IMR-90 (cell line): ENCODE data around the gene AKAP13. TPM values are rescaled to one million over a fixed set of nuclear protein-coding genes. Genes with fewer than 3 reads are reported as not detected.

ENCODE experiments used
- ATAC-seq: fragments of 200-7000 bp; cut with Tn5 transposase; 2 replicates; pipeline ENCODE4 v1.9.1; 2020; ENCODE audit warnings: low read depth, mild to moderate bottlenecking, moderate library complexity
- BruUV-seq: library from RNA; stranded (reverse); fragments of 400-500 nt; replicated peaks from 2 replicates; lab custom pipeline; 2021; lab: Mats Ljungman, UMichigan
- CTCF ChIA-PET: fragments of 300-600 bp; formaldehyde crosslinking; extraction: SDS; loops from one replicate; lab custom pipeline; 2021; ENCODE audit warnings: antibody characterized with exemption; lab: Yijun Ruan, JAX
- POLR2A ChIA-PET: fragments of 300-600 bp; sonication (Branson Sonifier 250); formaldehyde crosslinking; loops from one replicate; lab custom pipeline; 2022; ENCODE audit warnings: antibody characterized with exemption; ENCODE audit not compliant: unreplicated experiment; lab: Charles Lee
- DNase-seq: peaks from one replicate; pipeline ENCODE4 v3.0.0; 2013
- H2AFZ ChIP-seq: replicated peaks from 2 replicates; pipeline ENCODE3; 2013; ENCODE audit warnings: low read length, mild to moderate bottlenecking; ENCODE audit not compliant: poor library complexity
- H2AK5ac ChIP-seq: 2 replicates; pipeline ENCODE4 v1.6.1; 2013; ENCODE audit warnings: low read depth, low read length, inconsistent platforms
- H2AK9ac ChIP-seq: replicated peaks from 2 replicates; pipeline ENCODE3; 2013; ENCODE audit warnings: mild to moderate bottlenecking, low read depth, low read length, moderate library complexity; ENCODE audit not compliant: poor library complexity
- H2BK120ac ChIP-seq: 2 replicates; pipeline ENCODE4 v1.6.1; 2013; ENCODE audit warnings: low read depth, low read length, inconsistent platforms
- H2BK15ac ChIP-seq: 3 replicates; pipeline ENCODE4 v1.6.1; 2013; ENCODE audit warnings: low read depth, low read length, inconsistent platforms
- H2BK20ac ChIP-seq: 2 replicates; pipeline ENCODE4 v1.6.1; 2013; ENCODE audit warnings: low read depth, mild to moderate bottlenecking, inconsistent platforms, low read length, moderate library complexity
- H2BK5ac ChIP-seq: 2 replicates; pipeline ENCODE4 v1.6.1; 2013; ENCODE audit warnings: mild to moderate bottlenecking, low read depth, low read length, inconsistent platforms; ENCODE audit not compliant: poor library complexity, severe bottlenecking
- H3K14ac ChIP-seq: replicated peaks from 2 replicates; pipeline ENCODE4 v1.6.1; 2013; ENCODE audit warnings: low read depth, low read length, inconsistent platforms
- H3K18ac ChIP-seq: 2 replicates; pipeline ENCODE4 v1.6.1; 2013; ENCODE audit warnings: low read depth, low read length, control low read depth
- H3K23ac ChIP-seq: 2 replicates; pipeline ENCODE4 v1.6.1; 2013; ENCODE audit warnings: low read depth, low read length, inconsistent platforms
- H3K27ac ChIP-seq: 2 replicates; pipeline ENCODE4 v1.5.1; 2013; ENCODE audit warnings: mild to moderate bottlenecking, control low read depth, low read length; ENCODE audit not compliant: insufficient read depth
- H3K27me3 ChIP-seq: 2 replicates; pipeline ENCODE4 v1.6.1; 2013; ENCODE audit warnings: low read length; ENCODE audit not compliant: control insufficient read depth, insufficient read depth
- H3K36me3 ChIP-seq: 2 replicates; pipeline ENCODE4 v1.6.1; 2013; ENCODE audit warnings: low read length, mixed read lengths; ENCODE audit not compliant: control insufficient read depth, insufficient read depth
- H3K4ac ChIP-seq: 2 replicates; pipeline ENCODE4 v1.6.1; 2013; ENCODE audit warnings: low read depth, low read length, inconsistent platforms
- H3K4me1 ChIP-seq: 2 replicates; pipeline ENCODE4 v1.6.1; 2013; ENCODE audit warnings: low read length, mixed read lengths; ENCODE audit not compliant: control insufficient read depth, insufficient read depth
- H3K4me2 ChIP-seq: 2 replicates; pipeline ENCODE4 v1.6.1; 2013; ENCODE audit warnings: low read depth, mild to moderate bottlenecking, control low read depth, low read length, moderate library complexity
- H3K4me3 ChIP-seq: 2 replicates; pipeline ENCODE4 v1.5.1; 2013; ENCODE audit warnings: low read depth, mild to moderate bottlenecking, control low read depth, low read length, moderate library complexity; ENCODE audit not compliant: insufficient read depth
- H3K56ac ChIP-seq: 2 replicates; pipeline ENCODE4 v1.6.1; 2013; ENCODE audit warnings: low read length, inconsistent platforms; ENCODE audit not compliant: insufficient read depth; ENCODE audit errors: extremely low read depth
- H3K79me1 ChIP-seq, 2 experiments: 2 replicates each; pipeline ENCODE4 v1.6.1; 2013; ENCODE audit warnings: low read length in 2 of 2, inconsistent platforms in 1 of 2, low read depth in 1 of 2
- H3K9ac ChIP-seq: 2 replicates; pipeline ENCODE4 v1.6.1; 2013; ENCODE audit warnings: low read depth, low read length, control low read depth
- H3K9me1 ChIP-seq: 2 replicates; pipeline ENCODE4 v1.6.1; 2013; ENCODE audit warnings: low read length, inconsistent platforms; ENCODE audit not compliant: insufficient read depth
- H3K9me3 ChIP-seq: 2 replicates; pipeline ENCODE4 v1.6.1; 2013; ENCODE audit warnings: low read length; ENCODE audit not compliant: control insufficient read depth, insufficient read depth
- H4K20me1 ChIP-seq: 2 replicates; pipeline ENCODE4 v1.6.1; 2013; ENCODE audit warnings: low read length, inconsistent platforms; ENCODE audit not compliant: insufficient read depth
- H4K5ac ChIP-seq: 2 replicates; pipeline ENCODE4 v1.6.1; 2013; ENCODE audit warnings: mild to moderate bottlenecking, low read depth, low read length, control low read depth
- H4K8ac ChIP-seq, 2 experiments: 2 replicates each; pipeline ENCODE4 v1.6.1; 2013; ENCODE audit warnings: low read depth in 2 of 2, low read length in 2 of 2, control low read depth in 1 of 2, inconsistent platforms in 1 of 2
- H4K91ac ChIP-seq: 2 replicates; pipeline ENCODE4 v1.6.1; 2013; ENCODE audit warnings: low read depth, low read length, inconsistent platforms; ENCODE audit not compliant: insufficient read depth
- CHD1 ChIP-seq: IDR thresholded peaks from 2 replicates; pipeline ENCODE4 v1.6.1; 2012; ENCODE audit warnings: low read depth, low read length, improper control_type of control experiment
- WGBS, 2 experiments: methylation state at CpG; one replicate each; pipeline versions ENCODE4 v1.1.5 to v1.1.7; 2013; ENCODE audit warnings: missing lambda C conversion rate in 2 of 2; ENCODE audit not compliant: insufficient read length in 1 of 2; ENCODE audit errors: extremely low coverage in 2 of 2; 5-methylcytosine and 5-hydroxymethylcytosine counted together
- dilution Hi-C: fragments of 300-500 bp; cut with HindIII; formaldehyde crosslinking; loops from one replicate; pipeline ENCODE4 v1.14.3; 2018; ENCODE audit warnings: low sequenced_read_pairs; ENCODE audit not compliant: unreplicated experiment
- in situ Hi-C: fragments of 300-500 bp; cut with MboI; formaldehyde crosslinking; loops from 3 replicates; pipeline ENCODE4 v1.14.3; 2019; ENCODE audit warnings: low sequenced_read_pairs, inconsistent platforms, mixed read lengths
- intact Hi-C: fragments of 100-400 bp; cut with micrococcal nuclease; formaldehyde crosslinking; loops from 2 replicates; pipeline ENCODE4 v1.10.0; 2022
- polyA plus RNA-seq, 3 experiments: library from polyadenylated mRNA; depleted of rRNA; stranded (reverse); fragments of >200 nt; gene quantifications; 2 replicates each; pipeline ENCODE4 v1.2.3, GENCODE V29; 2012; ENCODE audit warnings: low replicate concordance in 1 of 3
- total RNA-seq: library from RNA; depleted of rRNA; stranded (reverse); fragments of >200 nt; gene quantifications from 2 replicates; pipeline ENCODE4 v1.2.3, GENCODE V29; 2012
- TF ChIP-seq, protein P1 (sequence below): fragments of 150-350 bp; IDR thresholded peaks from 2 replicates; pipeline ENCODE4 v1.6.1; 2016; ENCODE audit warnings: low read depth, mild to moderate bottlenecking, low read length, moderate library complexity, borderline replicate concordance

Gene AKAP13
- total and polyA plus RNA-seq, 2 of the 4 experiments (the other 2 are of a cell fraction), result 10.4 to 46.4 TPM

GRCh38 chr15:85618228-85618505 is 237.8 kb downstream of the AKAP13 start:
- dilution Hi-C loops, result no loop called here
- POLR2A ChIA-PET, result interaction anchor here (0.6 kb wide), 1 partner anchor 197 kb away, joined by 5 read pairs; no protein-coding TSS in a partner anchor

More at GRCh38 chr15:85618228-85618505, 237.8 kb downstream of the AKAP13 start:
- DNase-seq, result no peak
- Histone ChIP-seq H3K4me1 (peaks cover 17% of the 10 kb centered on the region), H2AK9ac (no peak overlapping the region), H2AK5ac (0 out of 2 replicates have a peak overlapping the region, but pooled peaks have one; percentile 53), H4K8ac (peak overlapping the region in 1 of 2 experiments; percentile 81; a peak in 2 of 4 replicates), H4K91ac (peak overlapping the region; percentile 60), H3K4me2 (peak overlapping the region; percentile 85; the same call in 1 of the 2 replicates), H4K20me1 (peaks cover 3% of the 10 kb centered on the region; the same call in 1 of the 2 replicates), H4K5ac (peak overlapping the region; percentile 56; the same call in 1 of the 2 replicates), H3K27me3 (no peaks in the 10 kb centered on the region), H3K9me3 (no peaks in the 10 kb centered on the region), H3K79me1 (peaks cover 25 to 62% of the 10 kb centered on the region in 2 experiments), H3K4ac (peak overlapping the region; percentile 59; the same call in 1 of the 2 replicates), H3K9ac (peak overlapping the region; percentile 44; the same call in 1 of the 2 replicates), H3K23ac (peak overlapping the region; percentile 72), H3K4me3 (no peak overlapping the region), H2BK5ac (peak overlapping the region; percentile 85), H3K14ac (peak overlapping the region; percentile 73; the same call in 1 of the 2 replicates), H3K56ac (peak overlapping the region; percentile 34; the same call in 1 of the 2 replicates), H2BK120ac (peak overlapping the region; percentile 74), H3K18ac (peak overlapping the region; percentile 63; the same call in 1 of the 2 replicates), H3K36me3 (no peaks in the 10 kb centered on the region), H2BK20ac (peak overlapping the region; percentile 71; the same call in 1 of the 2 replicates), H2BK15ac (0 out of 3 replicates have a peak overlapping the region, but pooled peaks have one; percentile 53), H3K27ac (peak overlapping the region; percentile 49; the same call in 1 of the 2 replicates), H3K9me1 (peaks cover 8% of the 10 kb centered on the region), H2AFZ (no peak overlapping the region)
- CTCF ChIA-PET, result interaction anchor here (0.8 to 1.3 kb wide), 2 partner anchors 22 to 50 kb away, joined by 3 read pairs; no protein-coding TSS in a partner anchor
- BruUV-seq, result no TSS peak
- no CpG with 5 or more reads among the region's 1 CpG for WGBS, 2 experiments
- intact Hi-C loops, result loop anchor here (5.0 to 10.0 kb wide), 3 partner anchors 177 to 321 kb away; partner anchors contain the start of gene KLHL25
- in situ Hi-C loops, result no loop called here
- ATAC-seq, result no peak
- TF ChIP-seq CHD1, result no peak
- TF ChIP-seq, protein P1, sequence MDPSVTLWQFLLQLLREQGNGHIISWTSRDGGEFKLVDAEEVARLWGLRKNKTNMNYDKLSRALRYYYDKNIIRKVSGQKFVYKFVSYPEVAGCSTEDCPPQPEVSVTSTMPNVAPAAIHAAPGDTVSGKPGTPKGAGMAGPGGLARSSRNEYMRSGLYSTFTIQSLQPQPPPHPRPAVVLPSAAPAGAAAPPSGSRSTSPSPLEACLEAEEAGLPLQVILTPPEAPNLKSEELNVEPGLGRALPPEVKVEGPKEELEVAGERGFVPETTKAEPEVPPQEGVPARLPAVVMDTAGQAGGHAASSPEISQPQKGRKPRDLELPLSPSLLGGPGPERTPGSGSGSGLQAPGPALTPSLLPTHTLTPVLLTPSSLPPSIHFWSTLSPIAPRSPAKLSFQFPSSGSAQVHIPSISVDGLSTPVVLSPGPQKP, result no peak
